ENCODE results near the gene ZNF236. TPM values are rescaled to one million over a fixed set of nuclear protein-coding genes. Genes with fewer than 3 reads are reported as not detected.

ZNF236 gene
- polyA plus RNA-seq, 1 donor from 2014 or later = 7.7 TPM

DNA sequence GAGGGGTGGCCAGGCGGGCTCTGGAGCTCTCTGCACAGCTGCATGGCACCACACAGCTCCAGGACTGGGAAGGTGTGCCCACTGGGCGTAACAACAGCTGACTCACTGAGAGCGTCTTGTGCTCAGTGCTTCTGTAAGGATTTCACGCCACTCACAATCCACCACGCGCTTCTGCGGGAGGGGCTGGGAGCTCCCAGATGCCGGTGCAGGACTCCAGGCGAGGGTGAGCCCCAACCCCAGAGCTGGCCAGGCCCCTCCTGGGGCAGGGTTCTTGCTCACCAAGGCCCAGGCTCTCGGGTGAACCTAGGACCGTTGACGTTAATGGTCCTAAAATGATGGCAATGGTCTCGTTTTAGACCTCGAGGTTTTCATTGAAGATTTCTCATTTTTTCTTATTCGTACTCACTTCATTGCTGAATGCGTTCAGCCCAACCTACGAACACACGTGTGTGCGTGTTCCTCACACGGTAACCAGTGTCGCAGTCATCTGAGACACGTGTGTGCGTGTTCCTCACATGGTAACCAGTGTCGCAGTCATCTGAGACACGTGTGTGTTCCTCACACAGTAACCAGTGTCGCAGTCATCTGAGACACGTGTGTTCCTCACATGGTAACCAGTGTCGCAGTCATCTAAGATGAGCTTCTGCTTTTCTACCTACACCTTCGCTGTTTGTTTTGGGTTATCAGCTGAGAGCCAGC, 38.4 kb upstream of the ZNF236 start:
- no peaks in the 10 kb centered on the region for H3K9me2 ChIP-seq (ENCODE audit: insufficient read depth, low read length)
- no peaks in the 10 kb centered on the region for H3F3A ChIP-seq (ENCODE audit: insufficient read depth, low read length, poor library complexity, severe bottlenecking)
- no peak overlapping the region for H3K4me2 ChIP-seq (ENCODE audit: low read length)
- no peak overlapping the region for H3K9ac ChIP-seq (ENCODE audit: low read length)
- TF ChIP-seq SMC3 (conservative IDR thresholded peaks at IDR 0.05; ENCODE audit: poor library complexity) (no peak), MXI1 (conservative IDR thresholded peaks at IDR 0.05; ENCODE audit: poor library complexity, severe bottlenecking) (no peak), CTCF (IDR thresholded peaks at IDR 0.05; ENCODE audit: poor library complexity, severe bottlenecking) (no peak), EP300 (conservative IDR thresholded peaks at IDR 0.05; ENCODE audit: poor library complexity, severe bottlenecking) (no peak), TAF1 (IDR thresholded peaks at IDR 0.05; ENCODE audit: low read depth) (no peak)
- TF ChIP-seq, protein P1, sequence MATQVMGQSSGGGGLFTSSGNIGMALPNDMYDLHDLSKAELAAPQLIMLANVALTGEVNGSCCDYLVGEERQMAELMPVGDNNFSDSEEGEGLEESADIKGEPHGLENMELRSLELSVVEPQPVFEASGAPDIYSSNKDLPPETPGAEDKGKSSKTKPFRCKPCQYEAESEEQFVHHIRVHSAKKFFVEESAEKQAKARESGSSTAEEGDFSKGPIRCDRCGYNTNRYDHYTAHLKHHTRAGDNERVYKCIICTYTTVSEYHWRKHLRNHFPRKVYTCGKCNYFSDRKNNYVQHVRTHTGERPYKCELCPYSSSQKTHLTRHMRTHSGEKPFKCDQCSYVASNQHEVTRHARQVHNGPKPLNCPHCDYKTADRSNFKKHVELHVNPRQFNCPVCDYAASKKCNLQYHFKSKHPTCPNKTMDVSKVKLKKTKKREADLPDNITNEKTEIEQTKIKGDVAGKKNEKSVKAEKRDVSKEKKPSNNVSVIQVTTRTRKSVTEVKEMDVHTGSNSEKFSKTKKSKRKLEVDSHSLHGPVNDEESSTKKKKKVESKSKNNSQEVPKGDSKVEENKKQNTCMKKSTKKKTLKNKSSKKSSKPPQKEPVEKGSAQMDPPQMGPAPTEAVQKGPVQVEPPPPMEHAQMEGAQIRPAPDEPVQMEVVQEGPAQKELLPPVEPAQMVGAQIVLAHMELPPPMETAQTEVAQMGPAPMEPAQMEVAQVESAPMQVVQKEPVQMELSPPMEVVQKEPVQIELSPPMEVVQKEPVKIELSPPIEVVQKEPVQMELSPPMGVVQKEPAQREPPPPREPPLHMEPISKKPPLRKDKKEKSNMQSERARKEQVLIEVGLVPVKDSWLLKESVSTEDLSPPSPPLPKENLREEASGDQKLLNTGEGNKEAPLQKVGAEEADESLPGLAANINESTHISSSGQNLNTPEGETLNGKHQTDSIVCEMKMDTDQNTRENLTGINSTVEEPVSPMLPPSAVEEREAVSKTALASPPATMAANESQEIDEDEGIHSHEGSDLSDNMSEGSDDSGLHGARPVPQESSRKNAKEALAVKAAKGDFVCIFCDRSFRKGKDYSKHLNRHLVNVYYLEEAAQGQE (IDR thresholded peaks at IDR 0.05; ENCODE audit: borderline replicate concordance) = no peak
- no peak overlapping the region for H3K4me3 ChIP-seq (ENCODE audit: low read length)
- H3K27ac ChIP-seq (ENCODE audit: low read length) = no peak overlapping the region
- H3K36me3 ChIP-seq (ENCODE audit: insufficient read depth, low read length) = no peaks in the 10 kb centered on the region
- H3K79me2 ChIP-seq (replicated peaks; ENCODE audit: insufficient read depth, low read length) = no peaks in the 10 kb centered on the region
- no peaks in the 10 kb centered on the region for H3K27me3 ChIP-seq (ENCODE audit: insufficient read depth, low read depth, low read length)
- no peaks in the 10 kb centered on the region for H4K20me1 ChIP-seq (ENCODE audit: insufficient read depth)
- H3K9me3 ChIP-seq (ENCODE audit: low read length) = no peaks in the 10 kb centered on the region
- no peak overlapping the region for H2AFZ ChIP-seq (ENCODE audit: low read depth, low read length)

GRCh38 chr18:76785872-76786271, 36.5 kb upstream of the ZNF236 start:
- TF ChIP-seq POLR2AphosphoS5 (IDR thresholded peaks at IDR 0.05) (no peak), EZH2 (IDR thresholded peaks at IDR 0.05; ENCODE audit: borderline replicate concordance, insufficient read depth, low read length, poor library complexity, severe bottlenecking) (no peak), RAD21 (conservative IDR thresholded peaks at IDR 0.05) (no peak), CTCF (IDR thresholded peaks at IDR 0.05; ENCODE audit: poor library complexity, severe bottlenecking) (no peak), EP300 (conservative IDR thresholded peaks at IDR 0.05; ENCODE audit: poor library complexity, severe bottlenecking) (no peak), TAF1 (IDR thresholded peaks at IDR 0.05; ENCODE audit: low read depth) (no peak), SMC3 (conservative IDR thresholded peaks at IDR 0.05; ENCODE audit: poor library complexity) (no peak), MXI1 (conservative IDR thresholded peaks at IDR 0.05; ENCODE audit: poor library complexity, severe bottlenecking) (no peak)
- TF ChIP-seq, protein P1 (IDR thresholded peaks at IDR 0.05; ENCODE audit: borderline replicate concordance) = no peak
- no peak overlapping the region for H3K4me3 ChIP-seq (ENCODE audit: low read length)
- no peaks in the 10 kb centered on the region for H4K20me1 ChIP-seq (ENCODE audit: insufficient read depth)
- no peaks in the 10 kb centered on the region for H3K36me3 ChIP-seq (ENCODE audit: insufficient read depth, low read length)
- H2AFZ ChIP-seq (ENCODE audit: low read depth, low read length) = no peak overlapping the region
- no peak overlapping the region for H3K27ac ChIP-seq (ENCODE audit: low read length)
- no peaks in the 10 kb centered on the region for H3K79me2 ChIP-seq (replicated peaks; ENCODE audit: insufficient read depth, low read length)
- H3K9ac ChIP-seq (ENCODE audit: low read length) = no peak overlapping the region
- H3K27me3 ChIP-seq (ENCODE audit: insufficient read depth, low read depth, low read length) = no peaks in the 10 kb centered on the region
- no peak overlapping the region for H3K4me2 ChIP-seq (ENCODE audit: low read length)
- H3F3A ChIP-seq (ENCODE audit: insufficient read depth, low read length, poor library complexity, severe bottlenecking) = no peaks in the 10 kb centered on the region
- no peaks in the 10 kb centered on the region for H3K9me3 ChIP-seq (ENCODE audit: low read length)
- no peaks in the 10 kb centered on the region for H3K9me2 ChIP-seq (ENCODE audit: insufficient read depth, low read length)

Data from neural cell (in vitro differentiated cells).